Astrocyte (in vitro differentiated cells and primary cell): Measurements from ENCODE around the gene EDIL3. TPM values are rescaled to one million over a fixed set of nuclear protein-coding genes. Genes with fewer than 3 reads are reported as not detected.

ENCODE experiments used
- DNase-seq: peaks from one replicate; pipeline ENCODE4 v3.0.0-alpha.2; 2010; ENCODE audit warnings: low read depth
- FAIRE-seq: peaks from 2 replicates; lab custom pipeline; 2011; peaks lifted over from hg19 to GRCh38; lab: Jason Lieb, UNC
- H2AFZ ChIP-seq: 2 replicates; pipeline ENCODE4 v1.6.0; 2012; ENCODE audit warnings: low read depth, low read length, inconsistent platforms
- H3K27ac ChIP-seq: 2 replicates; pipeline ENCODE4 v1.5.1; 2011; ENCODE audit warnings: low read depth, low read length, inconsistent platforms
- H3K27me3 ChIP-seq: 2 replicates; pipeline ENCODE4 v1.6.0; 2011; ENCODE audit warnings: low read length, inconsistent platforms; ENCODE audit not compliant: insufficient read depth
- H3K36me3 ChIP-seq: 2 replicates; pipeline ENCODE4 v1.5.1; 2011; ENCODE audit warnings: low read length, inconsistent platforms; ENCODE audit not compliant: insufficient read depth
- H3K4me1 ChIP-seq: 2 replicates; pipeline ENCODE4 v1.5.1; 2011; ENCODE audit warnings: low read length, inconsistent platforms; ENCODE audit not compliant: insufficient read depth
- H3K4me2 ChIP-seq: 2 replicates; pipeline ENCODE4 v1.6.0; 2012; ENCODE audit warnings: low read length, inconsistent platforms
- H3K4me3 ChIP-seq: 2 replicates; pipeline ENCODE4 v1.5.1; 2011; ENCODE audit warnings: low read depth, mild to moderate bottlenecking, low read length, inconsistent platforms; ENCODE audit not compliant: insufficient read depth
- H3K79me2 ChIP-seq: 2 replicates; pipeline ENCODE4 v1.6.0; 2012; ENCODE audit warnings: mild to moderate bottlenecking, low read length, inconsistent platforms; ENCODE audit not compliant: insufficient read depth
- H3K9ac ChIP-seq: 2 replicates; pipeline ENCODE4 v1.6.0; 2012; ENCODE audit warnings: mild to moderate bottlenecking, low read length, inconsistent platforms
- H3K9me3 ChIP-seq: 2 replicates; pipeline ENCODE4 v1.5.1; 2012; ENCODE audit warnings: low read depth, mild to moderate bottlenecking, low read length, inconsistent platforms; ENCODE audit not compliant: insufficient read depth
- H4K20me1 ChIP-seq: 2 replicates; pipeline ENCODE4 v1.6.0; 2012; ENCODE audit warnings: low read length, inconsistent platforms; ENCODE audit not compliant: insufficient read depth
- H3K27ac Mint-ChIP-seq: one replicate; pipeline ENCODE4 v1.8.0; 2021; ENCODE audit warnings: mild to moderate bottlenecking, mixed read lengths; ENCODE audit not compliant: unreplicated experiment
- H3K27me3 Mint-ChIP-seq: one replicate; pipeline ENCODE4 v1.8.0; 2021; ENCODE audit warnings: low read depth, mixed read lengths; ENCODE audit not compliant: unreplicated experiment
- H3K36me3 Mint-ChIP-seq: one replicate; pipeline ENCODE4 v1.8.0; 2021; ENCODE audit warnings: low read depth, mixed read lengths; ENCODE audit not compliant: unreplicated experiment
- H3K4me1 Mint-ChIP-seq: one replicate; pipeline ENCODE4 v1.8.0; 2021; ENCODE audit warnings: low read depth, mixed read lengths; ENCODE audit not compliant: unreplicated experiment
- H3K4me3 Mint-ChIP-seq: one replicate; pipeline ENCODE4 v1.8.0; 2021; ENCODE audit warnings: mild to moderate bottlenecking, moderate library complexity, mixed read lengths; ENCODE audit not compliant: unreplicated experiment
- H3K9me3 Mint-ChIP-seq: one replicate; pipeline ENCODE4 v1.8.0; 2021; ENCODE audit warnings: mild to moderate bottlenecking, mixed read lengths; ENCODE audit not compliant: unreplicated experiment
- CTCF ChIP-seq: IDR thresholded peaks from 2 replicates; pipeline ENCODE4 v1.5.1; 2011; ENCODE audit warnings: low read depth, mild to moderate bottlenecking, inconsistent platforms, low read length, moderate library complexity; ENCODE audit not compliant: insufficient read depth
- EZH2 ChIP-seq: IDR thresholded peaks from 2 replicates; pipeline ENCODE4 v1.6.1; 2012; ENCODE audit warnings: mild to moderate bottlenecking, low read length, inconsistent platforms; ENCODE audit not compliant: insufficient read depth
- total RNA-seq: library from RNA; stranded (reverse); gene quantifications from 2 replicates; pipeline ENCODE4 v1.2.1, GENCODE V29; 2021

The EDIL3 gene
- total RNA-seq, 1 donor from 2014 or later = 226 TPM

- Histone ChIP-seq H4K20me1 (peaks cover 26% of the 10 kb centered on the region), H3K79me2 (no peaks in the 10 kb centered on the region), H3K36me3 (no peaks in the 10 kb centered on the region), H3K4me3 (no peak overlapping the region), H3K27ac (no peak overlapping the region), H3K4me2 (no peak overlapping the region), H2AFZ (no peak overlapping the region), H3K9me3 (no peaks in the 10 kb centered on the region), H3K27me3 (no peaks in the 10 kb centered on the region), H3K4me1 (no peaks in the 10 kb centered on the region), H3K9ac (no peak overlapping the region)
- no peaks in the 10 kb centered on the region for H3K36me3 Mint-ChIP-seq
- H3K27ac Mint-ChIP-seq = no peak overlapping the region
- H3K9me3 Mint-ChIP-seq = no peaks in the 10 kb centered on the region
- TF ChIP-seq EZH2 (no peak), CTCF (no peak)
- DNase-seq = peak; percentile 22
- no peaks in the 10 kb centered on the region for H3K27me3 Mint-ChIP-seq
- H3K4me1 Mint-ChIP-seq = peaks cover 14% of the 10 kb centered on the region
- no peak overlapping the region for H3K4me3 Mint-ChIP-seq
- no peak for FAIRE-seq
These were observed 157.4 kb downstream of the EDIL3 start for GRCh38 chr5:84227236-84227635.

- peaks cover 7% of the 10 kb centered on the region for H3K4me1 Mint-ChIP-seq
- DNase-seq (peak; percentile 20), FAIRE-seq (no peak)
- H4K20me1 ChIP-seq = peaks cover 18% of the 10 kb centered on the region
- H3K27me3 ChIP-seq = no peaks in the 10 kb centered on the region
- H3K27ac ChIP-seq = no peak overlapping the region
- no peak overlapping the region for H3K4me3 ChIP-seq
- H3K9me3 ChIP-seq = no peaks in the 10 kb centered on the region
- no peak overlapping the region for H2AFZ ChIP-seq
- H3K27me3 Mint-ChIP-seq = no peaks in the 10 kb centered on the region
- no peak overlapping the region for H3K4me3 Mint-ChIP-seq
- H3K9me3 Mint-ChIP-seq = no peaks in the 10 kb centered on the region
- no peak overlapping the region for H3K4me2 ChIP-seq
- TF ChIP-seq CTCF = no peak
- TF ChIP-seq EZH2 = no peak
- H3K79me2 ChIP-seq = peaks cover 11% of the 10 kb centered on the region
- H3K36me3 Mint-ChIP-seq = peaks cover 2% of the 10 kb centered on the region
- no peak overlapping the region for H3K9ac ChIP-seq
- H3K36me3 ChIP-seq = no peaks in the 10 kb centered on the region
- no peak overlapping the region for H3K27ac Mint-ChIP-seq
- no peaks in the 10 kb centered on the region for H3K4me1 ChIP-seq
These were observed 166.1 kb downstream of the EDIL3 start for GRCh38 chr5:84218546-84218945.

- Mint-ChIP-seq H3K4me1 (peaks cover 14% of the 10 kb centered on the region), H3K27ac (no peak overlapping the region), H3K27me3 (no peaks in the 10 kb centered on the region), H3K36me3 (peaks cover 7% of the 10 kb centered on the region), H3K9me3 (no peaks in the 10 kb centered on the region), H3K4me3 (no peak overlapping the region)
- Histone ChIP-seq H3K79me2 (peaks cover 9% of the 10 kb centered on the region), H3K27ac (no peak overlapping the region), H2AFZ (no peak overlapping the region), H3K9ac (no peak overlapping the region), H3K4me3 (no peak overlapping the region), H3K36me3 (no peaks in the 10 kb centered on the region), H3K27me3 (no peaks in the 10 kb centered on the region), H4K20me1 (peaks cover 18% of the 10 kb centered on the region), H3K9me3 (no peaks in the 10 kb centered on the region), H3K4me1 (no peaks in the 10 kb centered on the region), H3K4me2 (no peak overlapping the region)
- TF ChIP-seq EZH2 = no peak
- no peak for TF ChIP-seq CTCF
- FAIRE-seq (no peak), DNase-seq (no peak)
These were observed 169.2 kb downstream of the EDIL3 start for GRCh38 chr5:84215521-84215920.
